Cardiac fibroblast (primary cell): ENCODE data around the gene TMSB4X.

Experiments used
- DNase-seq, 2 donors: peaks; one replicate each; pipeline versions ENCODE4 v3.0.0 to v3.0.0-alpha.2; 2010; ENCODE audit warnings: low read depth in 2 of 2
- H3K4me3 ChIP-seq, 2 donors: replicated peaks in 1 of 2; 1 replicate in 1 of 2; 2 replicates in 1 of 2; pipeline ENCODE4 v1.5.1; 2011; ENCODE audit warnings: low read depth in 2 of 2, low read length in 2 of 2, mild to moderate bottlenecking in 2 of 2, moderate library complexity in 1 of 2
- TF ChIP-seq, protein P1 (sequence below): IDR thresholded peaks from one replicate; pipeline ENCODE4 v1.5.1; 2011; ENCODE audit warnings: low read depth, mild to moderate bottlenecking, low read length, inconsistent platforms

TMSB4X gene

DNA sequence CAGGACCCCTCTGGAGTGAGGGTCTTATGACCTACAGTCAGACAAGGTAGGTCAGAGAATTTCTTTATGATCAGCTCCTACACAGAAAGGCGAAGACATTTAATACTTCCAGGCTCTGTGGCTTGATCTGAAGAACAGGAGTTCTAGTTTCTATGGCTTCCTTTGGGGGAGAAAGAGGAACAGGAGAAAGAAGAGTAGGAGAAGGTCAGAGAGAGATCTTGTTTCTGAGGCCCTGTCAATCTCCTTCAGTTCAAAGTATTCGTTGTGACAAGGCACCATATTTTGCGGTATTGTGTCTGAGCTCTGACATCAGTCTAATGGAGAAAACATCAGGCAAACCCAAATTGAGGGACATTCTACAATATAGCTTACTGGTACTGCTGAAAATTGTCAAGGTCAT lies 16.7 kb downstream of the TMSB4X start:
- TF ChIP-seq, protein P1, sequence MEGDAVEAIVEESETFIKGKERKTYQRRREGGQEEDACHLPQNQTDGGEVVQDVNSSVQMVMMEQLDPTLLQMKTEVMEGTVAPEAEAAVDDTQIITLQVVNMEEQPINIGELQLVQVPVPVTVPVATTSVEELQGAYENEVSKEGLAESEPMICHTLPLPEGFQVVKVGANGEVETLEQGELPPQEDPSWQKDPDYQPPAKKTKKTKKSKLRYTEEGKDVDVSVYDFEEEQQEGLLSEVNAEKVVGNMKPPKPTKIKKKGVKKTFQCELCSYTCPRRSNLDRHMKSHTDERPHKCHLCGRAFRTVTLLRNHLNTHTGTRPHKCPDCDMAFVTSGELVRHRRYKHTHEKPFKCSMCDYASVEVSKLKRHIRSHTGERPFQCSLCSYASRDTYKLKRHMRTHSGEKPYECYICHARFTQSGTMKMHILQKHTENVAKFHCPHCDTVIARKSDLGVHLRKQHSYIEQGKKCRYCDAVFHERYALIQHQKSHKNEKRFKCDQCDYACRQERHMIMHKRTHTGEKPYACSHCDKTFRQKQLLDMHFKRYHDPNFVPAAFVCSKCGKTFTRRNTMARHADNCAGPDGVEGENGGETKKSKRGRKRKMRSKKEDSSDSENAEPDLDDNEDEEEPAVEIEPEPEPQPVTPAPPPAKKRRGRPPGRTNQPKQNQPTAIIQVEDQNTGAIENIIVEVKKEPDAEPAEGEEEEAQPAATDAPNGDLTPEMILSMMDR, result no peak
- no peak overlapping the region for H3K4me3 ChIP-seq
- no peak for DNase-seq

DNA sequence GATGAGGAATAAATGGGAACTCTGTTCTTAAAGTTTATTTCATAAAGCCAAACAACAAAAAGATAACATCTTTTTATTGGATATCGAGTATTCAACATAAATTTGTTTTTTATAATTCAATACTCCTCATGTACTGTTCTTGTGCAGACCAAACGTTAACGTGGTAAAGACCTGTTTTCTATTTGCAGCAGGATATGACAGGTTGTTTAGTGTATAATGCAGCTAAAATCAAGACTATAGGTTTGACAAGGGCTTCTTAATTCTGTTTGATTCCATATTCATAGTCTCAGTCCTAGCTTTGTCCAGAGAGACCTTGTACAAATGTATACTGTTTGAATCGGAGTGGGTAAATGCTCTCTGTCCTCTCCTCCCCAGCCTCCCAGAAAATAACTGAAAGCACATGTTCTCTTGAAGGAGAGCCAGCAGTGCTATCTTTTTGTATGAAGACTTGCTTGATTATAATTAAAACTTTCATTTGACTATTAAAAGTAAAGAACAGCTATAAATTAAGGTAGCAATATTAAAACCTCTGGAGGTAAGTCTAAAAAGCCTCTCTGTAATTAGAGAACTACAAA lies 17.7 kb downstream of the TMSB4X start:
- no peak overlapping the region for H3K4me3 ChIP-seq
- TF ChIP-seq, protein P1, result no peak
- no peak for DNase-seq

DNA sequence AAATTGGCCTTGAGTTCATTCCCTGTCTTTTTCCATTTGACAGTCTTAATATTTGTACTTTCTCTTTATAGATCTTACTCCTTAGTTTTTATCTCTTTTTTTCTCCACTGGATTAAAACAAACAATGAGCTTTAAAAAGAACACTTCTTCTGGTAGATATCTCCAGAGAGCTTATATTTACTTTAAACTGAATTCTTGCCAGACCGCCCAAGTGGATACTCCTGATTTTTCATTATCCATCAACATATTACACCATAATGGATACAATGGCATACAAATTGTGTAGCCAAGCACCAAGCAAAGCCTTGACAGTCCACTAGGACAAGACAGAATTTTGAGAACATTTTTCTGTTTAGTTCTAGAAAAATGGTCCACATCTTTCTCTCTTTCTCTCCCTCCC lies 18.9 kb downstream of the TMSB4X start:
- no peak overlapping the region for H3K4me3 ChIP-seq
- no peak for DNase-seq
- TF ChIP-seq, protein P1, result no peak

DNA sequence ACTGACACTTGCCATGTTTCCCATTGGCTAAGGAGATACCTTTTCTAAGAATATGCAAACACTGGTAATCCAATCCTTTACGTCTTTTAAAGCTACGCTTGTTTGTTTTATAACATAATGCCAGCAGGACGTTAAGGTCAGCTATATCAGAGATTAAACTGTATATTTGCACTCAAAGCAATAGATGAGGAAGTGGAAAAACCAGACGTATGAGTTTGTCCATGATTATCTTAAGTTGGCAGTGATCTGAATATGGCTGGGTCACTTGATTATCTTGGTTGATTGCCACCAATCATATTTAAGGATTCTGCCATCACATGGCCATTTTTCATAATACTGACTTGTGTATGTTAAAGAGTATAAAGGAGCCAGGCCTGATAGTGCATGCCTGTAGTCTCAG lies 19.4 kb downstream of the TMSB4X start:
- TF ChIP-seq, protein P1, result no peak
- H3K4me3 ChIP-seq, result no peak overlapping the region
- no peak for DNase-seq

DNA sequence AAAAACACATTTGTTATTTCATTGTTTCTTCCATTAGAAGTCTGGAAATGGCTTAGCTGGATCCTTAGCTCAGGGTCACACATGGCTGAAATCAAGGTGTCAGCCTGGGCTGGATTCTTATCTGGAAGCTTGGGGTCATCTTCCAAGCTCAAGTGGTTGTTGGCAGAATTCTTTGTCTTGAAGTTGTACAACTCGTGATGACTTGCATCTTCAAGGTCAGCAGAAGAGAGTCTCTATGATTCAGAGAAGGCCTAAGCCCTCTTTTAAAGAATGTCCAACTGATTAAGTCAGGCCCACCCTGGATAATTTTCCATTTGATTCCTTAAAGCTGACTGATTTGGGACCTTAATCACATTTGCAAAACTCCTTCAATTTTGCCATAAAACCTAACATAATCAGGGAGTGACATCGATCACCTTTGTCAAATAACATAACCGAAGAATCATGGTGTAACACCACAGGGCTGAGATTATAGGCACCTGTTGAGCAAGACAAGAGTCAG lies 22.1 kb downstream of the TMSB4X start:
- TF ChIP-seq, protein P1, result no peak
- H3K4me3 ChIP-seq, result no peak overlapping the region
- no peak for DNase-seq

DNA sequence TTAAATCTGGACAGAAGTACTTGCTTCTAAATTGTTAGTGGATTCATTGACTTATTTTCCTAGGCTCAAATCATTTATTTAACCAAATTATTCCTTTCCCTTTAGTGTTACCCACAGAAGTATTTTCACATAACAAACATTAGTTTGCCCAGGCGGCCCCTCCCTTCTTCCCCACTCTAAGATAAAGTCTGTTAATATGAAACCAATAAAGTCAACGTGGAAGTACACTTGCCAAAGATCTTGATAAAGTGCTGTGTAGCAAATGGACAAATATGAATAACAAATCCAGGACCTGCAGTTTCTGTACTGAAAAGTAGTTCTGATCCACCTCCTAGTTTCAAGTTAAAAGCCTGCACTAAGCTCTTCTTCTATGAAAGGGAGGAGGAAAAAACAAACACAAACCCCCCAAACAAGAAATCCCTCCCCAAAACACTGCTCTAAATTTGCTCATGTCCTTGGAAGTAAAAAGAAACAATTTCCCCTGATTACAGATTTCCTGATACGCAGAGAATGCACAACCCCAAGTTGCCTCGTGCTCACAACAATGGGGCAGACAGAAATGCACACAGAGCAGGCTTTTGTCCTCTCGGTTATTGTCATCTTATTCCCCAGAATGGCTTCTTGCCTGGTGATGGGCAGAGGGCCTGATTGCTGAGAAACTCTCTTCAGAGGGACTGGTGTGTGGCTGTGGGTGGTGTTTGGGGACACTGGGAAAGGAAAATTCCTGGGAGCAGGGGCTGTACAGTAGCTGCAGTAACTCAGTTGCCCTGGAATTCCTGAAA lies 23.2 kb downstream of the TMSB4X start:
- TF ChIP-seq, protein P1, result no peak
- H3K4me3 ChIP-seq, result no peak overlapping the region
- no peak for DNase-seq
